Measurements from ENCODE around the gene SPIRE2.
A peak's percentile ranks its signal among the peaks of the same experiment; 100 is the strongest.

The SPIRE2 gene

GRCh38 chr16:89915303-89916232 is 87.3 kb downstream of the SPIRE2 start:
- Histone ChIP-seq H3K27ac (ENCODE audit: low read depth, low read length) (no peak overlapping the region), H3K36me3 (ENCODE audit: insufficient read depth, low read length) (peaks cover 9% of the 10 kb centered on the region), H3K4me1 (ENCODE audit: insufficient read depth, low read length) (peaks cover 17% of the 10 kb centered on the region), H3K4me3 (ENCODE audit: low read depth in 1 of 2, low read length in 2 of 2) (no peak overlapping the region), H3K9me3 (ENCODE audit: low read length) (no peaks in the 10 kb centered on the region), H3K27me3 (ENCODE audit: control insufficient read depth in 1 of 2, insufficient read depth in 2 of 2, low read length in 2 of 2) (no peaks in the 10 kb centered on the region), H3K9ac (ENCODE audit: low read length) (no peak overlapping the region)

- peaks cover 0 to 5% of the 10 kb centered on the region in 2 donors for H3K27me3 ChIP-seq (ENCODE audit: control insufficient read depth in 1 of 2, insufficient read depth in 2 of 2, low read length in 2 of 2)
- no peaks in the 10 kb centered on the region for H3K36me3 ChIP-seq (ENCODE audit: insufficient read depth, low read length)
- peaks cover 24% of the 10 kb centered on the region for H3K4me1 ChIP-seq (ENCODE audit: insufficient read depth, low read length)
- H3K9ac ChIP-seq (ENCODE audit: low read length), result no peak overlapping the region
- peak overlapping the region; percentile 38 to 52 for H3K4me3 ChIP-seq (ENCODE audit: low read depth in 1 of 2, low read length in 2 of 2)
- no peak overlapping the region for H3K27ac ChIP-seq (ENCODE audit: low read depth, low read length)
- no peaks in the 10 kb centered on the region for H3K9me3 ChIP-seq (ENCODE audit: low read length)
Observed at GRCh38 chr16:89917773-89918452, 89.6 kb downstream of the SPIRE2 start.

- H3K36me3 ChIP-seq (ENCODE audit: insufficient read depth, low read length), result no peaks in the 10 kb centered on the region
- no peaks in the 10 kb centered on the region for H3K9me3 ChIP-seq (ENCODE audit: low read length)
- no peak within 1 kb of the TSS for H3K27ac ChIP-seq (ENCODE audit: low read depth, low read length)
- H3K9ac ChIP-seq (ENCODE audit: low read length), result no peak within 1 kb of the TSS
- H3K4me1 ChIP-seq (ENCODE audit: insufficient read depth, low read length), result peaks cover 24% of the 10 kb centered on the region
- H3K4me3 ChIP-seq (ENCODE audit: low read depth in 1 of 2, low read length in 2 of 2), result peak within 1 kb of the TSS; percentile 38 to 52
- peaks cover 1 to 9% of the 10 kb centered on the region in 2 donors for H3K27me3 ChIP-seq (ENCODE audit: control insufficient read depth in 1 of 2, insufficient read depth in 2 of 2, low read length in 2 of 2)
Observed at GRCh38 chr16:89918453-89919347, 90.4 kb downstream of the SPIRE2 start, which contains the start of gene MC1R. MC1R (plus strand) TSS chr16:89918862; CDS start chr16:89919259, 397 bp downstream.

DNA sequence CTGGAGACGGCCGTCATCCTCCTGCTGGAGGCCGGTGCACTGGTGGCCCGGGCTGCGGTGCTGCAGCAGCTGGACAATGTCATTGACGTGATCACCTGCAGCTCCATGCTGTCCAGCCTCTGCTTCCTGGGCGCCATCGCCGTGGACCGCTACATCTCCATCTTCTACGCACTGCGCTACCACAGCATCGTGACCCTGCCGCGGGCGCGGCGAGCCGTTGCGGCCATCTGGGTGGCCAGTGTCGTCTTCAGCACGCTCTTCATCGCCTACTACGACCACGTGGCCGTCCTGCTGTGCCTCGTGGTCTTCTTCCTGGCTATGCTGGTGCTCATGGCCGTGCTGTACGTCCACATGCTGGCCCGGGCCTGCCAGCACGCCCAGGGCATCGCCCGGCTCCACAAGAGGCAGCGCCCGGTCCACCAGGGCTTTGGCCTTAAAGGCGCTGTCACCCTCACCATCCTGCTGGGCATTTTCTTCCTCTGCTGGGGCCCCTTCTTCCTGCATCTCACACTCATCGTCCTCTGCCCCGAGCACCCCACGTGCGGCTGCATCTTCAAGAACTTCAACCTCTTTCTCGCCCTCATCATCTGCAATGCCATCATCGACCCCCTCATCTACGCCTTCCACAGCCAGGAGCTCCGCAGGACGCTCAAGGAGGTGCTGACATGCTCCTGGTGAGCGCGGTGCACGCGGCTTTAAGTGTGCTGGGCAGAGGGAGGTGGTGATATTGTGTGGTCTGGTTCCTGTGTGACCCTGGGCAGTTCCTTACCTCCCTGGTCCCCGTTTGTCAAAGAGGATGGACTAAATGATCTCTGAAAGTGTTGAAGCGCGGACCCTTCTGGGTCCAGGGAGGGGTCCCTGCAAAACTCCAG is 91.5 kb downstream of the SPIRE2 start:
- Histone ChIP-seq H3K4me1 (ENCODE audit: insufficient read depth, low read length) (peaks cover 24% of the 10 kb centered on the region), H3K9ac (ENCODE audit: low read length) (no peak overlapping the region), H3K4me3 (ENCODE audit: low read depth in 1 of 2, low read length in 2 of 2) (no peak overlapping the region), H3K27ac (ENCODE audit: low read depth, low read length) (no peak overlapping the region), H3K36me3 (ENCODE audit: insufficient read depth, low read length) (no peaks in the 10 kb centered on the region), H3K27me3 (ENCODE audit: control insufficient read depth in 1 of 2, insufficient read depth in 2 of 2, low read length in 2 of 2) (peaks cover 6 to 19% of the 10 kb centered on the region in 2 donors), H3K9me3 (ENCODE audit: low read length) (no peaks in the 10 kb centered on the region)

GRCh38 chr16:89920723-89921122 is 92.4 kb downstream of the SPIRE2 start:
- no peak overlapping the region for H3K27ac ChIP-seq (ENCODE audit: low read depth, low read length)
- H3K36me3 ChIP-seq (ENCODE audit: insufficient read depth, low read length), result no peaks in the 10 kb centered on the region
- H3K4me3 ChIP-seq (ENCODE audit: low read depth in 1 of 2, low read length in 2 of 2), result no peak overlapping the region
- H3K9me3 ChIP-seq (ENCODE audit: low read length), result no peaks in the 10 kb centered on the region
- H3K9ac ChIP-seq (ENCODE audit: low read length), result no peak overlapping the region
- H3K27me3 ChIP-seq (ENCODE audit: control insufficient read depth in 1 of 2, insufficient read depth in 2 of 2, low read length in 2 of 2), result peaks cover 11 to 29% of the 10 kb centered on the region in 2 donors
- H3K4me1 ChIP-seq (ENCODE audit: insufficient read depth, low read length), result peaks cover 24% of the 10 kb centered on the region

Measured in muscle layer of colon (tissue), 2 donors.